Measurements from ENCODE around the gene ASXL1. TPM values are rescaled to one million over a fixed set of nuclear protein-coding genes. Genes with fewer than 3 reads are reported as not detected.

Gene ASXL1
- total and polyA plus RNA-seq, 9 of the 15 experiments (the other 6 are each of a cell fraction or from before 2014, with no cell fraction given): 6.5 to 65.3 (median 32.3) TPM

DNA sequence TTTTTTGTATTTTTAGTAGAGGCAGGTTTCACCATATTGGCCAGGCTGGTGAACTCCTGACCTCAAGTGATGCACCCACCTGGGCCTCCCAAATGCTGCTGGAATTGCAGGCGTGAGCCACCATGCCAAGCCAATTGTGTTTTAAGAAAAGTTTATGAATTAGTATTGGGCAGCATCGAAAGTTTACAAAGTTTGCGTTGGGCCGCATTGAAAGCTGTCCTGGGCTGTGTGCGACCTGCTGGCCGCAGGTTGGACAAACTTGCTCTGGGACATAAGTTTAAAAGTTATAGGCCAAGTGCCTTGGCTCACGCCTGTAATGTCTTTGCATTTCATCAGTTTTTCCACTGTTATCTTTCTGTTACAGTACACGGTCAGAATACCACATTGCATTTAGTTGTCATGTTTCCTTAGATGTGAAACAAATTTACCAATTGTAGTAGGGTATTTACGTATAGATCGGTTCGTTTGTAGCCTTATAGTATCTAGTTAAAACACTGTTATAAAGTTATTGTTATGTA lies 39.5 kb downstream of the ASXL1 start (continued):
- no peak for TF ChIP-seq ZNF239 (CRISPR knock-in tag; IDR thresholded peaks at IDR 0.05)
- peak; percentile 47; the same call in 1 of the 2 replicates for TF ChIP-seq FOSL1 (tag; conservative IDR thresholded peaks at IDR 0.05)
- TF ChIP-seq SMAD2 (IDR thresholded peaks at IDR 0.05; ENCODE audit: low read depth, low read length): no peak
- TF ChIP-seq FOXP1 (CRISPR knock-in tag; IDR thresholded peaks at IDR 0.05): peak; percentile 64; the same call in 1 of the 2 replicates
- TF ChIP-seq HDGF (IDR thresholded peaks at IDR 0.05): no peak
- no peak for TF ChIP-seq MCM2 (IDR thresholded peaks at IDR 0.05; ENCODE audit: low read depth)
- no peak for TF ChIP-seq CBX8 (IDR thresholded peaks at IDR 0.05; ENCODE audit: borderline replicate concordance, extremely low read depth, low read depth, low read length, poor library complexity, severe bottlenecking)
- no peak for TF ChIP-seq NR3C1 (CRISPR knock-in tag; IDR thresholded peaks at IDR 0.05)
- peak; percentile 63; the same call in 1 of the 2 replicates for TF ChIP-seq IRF9 (tag; IDR thresholded peaks at IDR 0.05)
- no peak for TF ChIP-seq TAF9B (IDR thresholded peaks at IDR 0.05; ENCODE audit: partially characterized antibody)
- TF ChIP-seq, protein P1, sequence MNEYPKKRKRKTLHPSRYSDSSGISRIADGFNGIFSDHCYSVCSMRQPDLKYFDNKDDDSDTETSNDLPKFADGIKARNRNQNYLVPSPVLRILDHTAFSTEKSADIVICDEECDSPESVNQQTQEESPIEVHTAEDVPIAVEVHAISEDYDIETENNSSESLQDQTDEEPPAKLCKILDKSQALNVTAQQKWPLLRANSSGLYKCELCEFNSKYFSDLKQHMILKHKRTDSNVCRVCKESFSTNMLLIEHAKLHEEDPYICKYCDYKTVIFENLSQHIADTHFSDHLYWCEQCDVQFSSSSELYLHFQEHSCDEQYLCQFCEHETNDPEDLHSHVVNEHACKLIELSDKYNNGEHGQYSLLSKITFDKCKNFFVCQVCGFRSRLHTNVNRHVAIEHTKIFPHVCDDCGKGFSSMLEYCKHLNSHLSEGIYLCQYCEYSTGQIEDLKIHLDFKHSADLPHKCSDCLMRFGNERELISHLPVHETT (CRISPR knock-in tag; conservative IDR thresholded peaks at IDR 0.05 in 1 of 2, IDR thresholded peaks at IDR 0.05 in 1 of 2): no peak
- no peak for TF ChIP-seq CSDE1 (IDR thresholded peaks at IDR 0.05)
- no peak for TF ChIP-seq RCOR1 (IDR thresholded peaks at IDR 0.05; ENCODE audit: borderline replicate concordance in 1 of 2, low read depth in 2 of 2, low read length in 2 of 2)
- TF ChIP-seq NBN (IDR thresholded peaks at IDR 0.05; ENCODE audit: low read depth): peak; percentile 43; the same call in 1 of the 2 replicates
- TF ChIP-seq, protein P2, sequence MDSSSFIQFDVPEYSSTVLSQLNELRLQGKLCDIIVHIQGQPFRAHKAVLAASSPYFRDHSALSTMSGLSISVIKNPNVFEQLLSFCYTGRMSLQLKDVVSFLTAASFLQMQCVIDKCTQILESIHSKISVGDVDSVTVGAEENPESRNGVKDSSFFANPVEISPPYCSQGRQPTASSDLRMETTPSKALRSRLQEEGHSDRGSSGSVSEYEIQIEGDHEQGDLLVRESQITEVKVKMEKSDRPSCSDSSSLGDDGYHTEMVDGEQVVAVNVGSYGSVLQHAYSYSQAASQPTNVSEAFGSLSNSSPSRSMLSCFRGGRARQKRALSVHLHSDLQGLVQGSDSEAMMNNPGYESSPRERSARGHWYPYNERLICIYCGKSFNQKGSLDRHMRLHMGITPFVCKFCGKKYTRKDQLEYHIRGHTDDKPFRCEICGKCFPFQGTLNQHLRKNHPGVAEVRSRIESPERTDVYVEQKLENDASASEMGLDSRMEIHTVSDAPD (CRISPR knock-in tag; IDR thresholded peaks at IDR 0.05): no peak
- no peak for TF ChIP-seq MED1 (CRISPR knock-in tag; IDR thresholded peaks at IDR 0.05; ENCODE audit: borderline replicate concordance)
- TF ChIP-seq PHF20 (IDR thresholded peaks at IDR 0.05; ENCODE audit: partially characterized antibody): no peak
- TF ChIP-seq RUNX1 (IDR thresholded peaks at IDR 0.05; ENCODE audit: low read depth): no peak
- TF ChIP-seq E2F5 (CRISPR knock-in tag; IDR thresholded peaks at IDR 0.05): no peak
- no peak for TF ChIP-seq FOXJ2 (tag; IDR thresholded peaks at IDR 0.05)
- TF ChIP-seq HCFC1 (IDR thresholded peaks at IDR 0.05; ENCODE audit: low read depth, low read length): no peak
- TF ChIP-seq STAG1 (CRISPR knock-in tag; IDR thresholded peaks at IDR 0.05; ENCODE audit: borderline replicate concordance): no peak
- no peak for TF ChIP-seq TFE3 (CRISPR knock-in tag; IDR thresholded peaks at IDR 0.05)
- peak; percentile 84 for TF ChIP-seq L3MBTL2 (IDR thresholded peaks at IDR 0.05)
